ENCODE measurements around the gene LRRC47.
"Not testable (repeated sequence)": the region's sequence is repeated elsewhere in the genome, so short reads cannot be mapped to it uniquely, and the experiment has no call there.

The LRRC47 gene

GRCh38 chr1:3814771-3815561, 18.7 kb upstream of the LRRC47 start:
- DNase-seq, result no peak

- DNase-seq, result no peak
Measured at GRCh38 chr1:3814065-3814464, 17.8 kb upstream of the LRRC47 start.

GRCh38 chr1:3811595-3811911, 15.3 kb upstream of the LRRC47 start:
- no peak for DNase-seq

- DNase-seq, result not testable (repeated sequence)
Measured at GRCh38 chr1:3810149-3810761, 14.0 kb upstream of the LRRC47 start.

GRCh38 chr1:3809680-3810079, 13.4 kb upstream of the LRRC47 start:
- DNase-seq, result no peak

- no peak for DNase-seq
Measured at GRCh38 chr1:3807769-3808168, 11.5 kb upstream of the LRRC47 start.

GRCh38 chr1:3805038-3805437, 8.7 kb upstream of the LRRC47 start:
- DNase-seq, result no peak

GRCh38 chr1:3804627-3804944, 8.3 kb upstream of the LRRC47 start:
- not testable (repeated sequence) for DNase-seq

- no peak for DNase-seq
Measured at GRCh38 chr1:3803905-3804626, 7.8 kb upstream of the LRRC47 start.

GRCh38 chr1:3800795-3801194, 4.5 kb upstream of the LRRC47 start:
- not testable (repeated sequence) for DNase-seq

- no peak for DNase-seq
Measured at GRCh38 chr1:3799976-3800685, 3.8 kb upstream of the LRRC47 start.

GRCh38 chr1:3795453-3796214, 664 bp downstream of the LRRC47 start:
- DNase-seq, result no peak

- DNase-seq, result no peak
Measured at GRCh38 chr1:3790952-3791351, 5.3 kb downstream of the LRRC47 start.

GRCh38 chr1:3790500-3790923, 5.8 kb downstream of the LRRC47 start:
- no peak for DNase-seq

- no peak for DNase-seq
Measured at GRCh38 chr1:3789421-3790300, 6.6 kb downstream of the LRRC47 start.

GRCh38 chr1:3788756-3789420, 7.4 kb downstream of the LRRC47 start:
- DNase-seq, result no peak

GRCh38 chr1:3787745-3788605, 8.3 kb downstream of the LRRC47 start:
- no peak for DNase-seq

- DNase-seq, result no peak
Measured at GRCh38 chr1:3787349-3787715, 9.0 kb downstream of the LRRC47 start.

GRCh38 chr1:3786468-3787348, 9.6 kb downstream of the LRRC47 start:
- no peak for DNase-seq

Data from NCI-H187 (cell line).